ENCODE results near the gene ZCCHC18.
"Not testable (repeated sequence)": the region's sequence is repeated elsewhere in the genome, so short reads cannot be mapped to it uniquely, and the experiment has no call there.

ZCCHC18 gene

GRCh38 chrX:104105330-104106262, 6.7 kb upstream of the ZCCHC18 start:
- no peaks in the 10 kb centered on the region for H3K36me3 ChIP-seq (ENCODE audit: insufficient read depth, low read length)
- no peak overlapping the region for H3K4me3 ChIP-seq (ENCODE audit: low read length)
- H3K4me2 ChIP-seq (ENCODE audit: low read length): no peak overlapping the region
- no peak overlapping the region for H3K9ac ChIP-seq (ENCODE audit: low read depth, low read length)
- H3K4me1 ChIP-seq (ENCODE audit: control insufficient read depth, insufficient read depth, low read length): no peaks in the 10 kb centered on the region
- H3K27me3 ChIP-seq (ENCODE audit: control insufficient read depth, insufficient read depth, low read length): peaks cover 33% of the 10 kb centered on the region
- H3K9me3 ChIP-seq (replicated peaks; ENCODE audit: low read length): no peaks in the 10 kb centered on the region

GRCh38 chrX:104108955-104109354, 3.4 kb upstream of the ZCCHC18 start:
- H3K4me2 ChIP-seq (ENCODE audit: low read length): no peak overlapping the region
- H3K36me3 ChIP-seq (ENCODE audit: insufficient read depth, low read length): no peaks in the 10 kb centered on the region
- H3K4me1 ChIP-seq (ENCODE audit: control insufficient read depth, insufficient read depth, low read length): no peaks in the 10 kb centered on the region
- H3K27me3 ChIP-seq (ENCODE audit: control insufficient read depth, insufficient read depth, low read length): peaks cover 28% of the 10 kb centered on the region
- no peaks in the 10 kb centered on the region for H3K9me3 ChIP-seq (replicated peaks; ENCODE audit: low read length)
- no peak overlapping the region for H3K9ac ChIP-seq (ENCODE audit: low read depth, low read length)
- H3K4me3 ChIP-seq (ENCODE audit: low read length): no peak overlapping the region

GRCh38 chrX:104110491-104111240, 1.7 kb upstream of the ZCCHC18 start:
- not testable (repeated sequence) for H3K4me2 ChIP-seq (ENCODE audit: low read length); H3K4me1 ChIP-seq (ENCODE audit: control insufficient read depth, insufficient read depth, low read length)
- H3K27me3 ChIP-seq (ENCODE audit: control insufficient read depth, insufficient read depth, low read length): peaks cover 28% of the 10 kb centered on the region

GRCh38 chrX:104113222-104113965, 1.1 kb downstream of the ZCCHC18 start:
- H3K4me1 ChIP-seq (ENCODE audit: control insufficient read depth, insufficient read depth, low read length): no peaks in the 10 kb centered on the region
- no peak overlapping the region for H3K9ac ChIP-seq (ENCODE audit: low read depth, low read length)
- peak overlapping the region; percentile 94 for H3K4me2 ChIP-seq (ENCODE audit: low read length)
- H3K9me3 ChIP-seq (replicated peaks; ENCODE audit: low read length): no peaks in the 10 kb centered on the region
- peaks cover 13% of the 10 kb centered on the region for H3K27me3 ChIP-seq (ENCODE audit: control insufficient read depth, insufficient read depth, low read length)
- H3K36me3 ChIP-seq (ENCODE audit: insufficient read depth, low read length): no peaks in the 10 kb centered on the region
- peak overlapping the region; percentile 78 for H3K4me3 ChIP-seq (ENCODE audit: low read length)

More at GRCh38 chrX:104110491-104111240, 1.7 kb upstream of the ZCCHC18 start:
- H3K36me3 ChIP-seq (ENCODE audit: insufficient read depth, low read length); H3K9ac ChIP-seq (ENCODE audit: low read depth, low read length); H3K4me3 ChIP-seq (ENCODE audit: low read length); H3K9me3 ChIP-seq (replicated peaks; ENCODE audit: low read length): not testable (repeated sequence)

- H3K4me1 ChIP-seq (ENCODE audit: control insufficient read depth, insufficient read depth, low read length): no peaks in the 10 kb centered on the region
- H3K4me2 ChIP-seq (ENCODE audit: low read length): no peak overlapping the region
- H3K4me3 ChIP-seq (ENCODE audit: low read length): no peak overlapping the region
- no peaks in the 10 kb centered on the region for H3K36me3 ChIP-seq (ENCODE audit: insufficient read depth, low read length)
- no peak overlapping the region for H3K9ac ChIP-seq (ENCODE audit: low read depth, low read length)
- peaks cover 6% of the 10 kb centered on the region for H3K27me3 ChIP-seq (ENCODE audit: control insufficient read depth, insufficient read depth, low read length)
- H3K9me3 ChIP-seq (replicated peaks; ENCODE audit: low read length): no peaks in the 10 kb centered on the region
Observed at GRCh38 chrX:104117759-104118158, 5.4 kb downstream of the ZCCHC18 start.

- Histone ChIP-seq H3K4me2 (ENCODE audit: low read length) (no peak overlapping the region), H3K9ac (ENCODE audit: low read depth, low read length) (no peak overlapping the region), H3K9me3 (replicated peaks; ENCODE audit: low read length) (no peaks in the 10 kb centered on the region), H3K4me3 (ENCODE audit: low read length) (no peak overlapping the region), H3K4me1 (ENCODE audit: control insufficient read depth, insufficient read depth, low read length) (no peaks in the 10 kb centered on the region), H3K36me3 (ENCODE audit: insufficient read depth, low read length) (no peaks in the 10 kb centered on the region), H3K27me3 (ENCODE audit: control insufficient read depth, insufficient read depth, low read length) (peaks cover 6% of the 10 kb centered on the region)
Observed at GRCh38 chrX:104118765-104119164, 6.4 kb downstream of the ZCCHC18 start.

- Histone ChIP-seq H3K36me3 (ENCODE audit: insufficient read depth, low read length) (no peaks in the 10 kb centered on the region), H3K4me1 (ENCODE audit: control insufficient read depth, insufficient read depth, low read length) (no peaks in the 10 kb centered on the region), H3K27me3 (ENCODE audit: control insufficient read depth, insufficient read depth, low read length) (peaks cover 6% of the 10 kb centered on the region), H3K4me3 (ENCODE audit: low read length) (no peak overlapping the region), H3K4me2 (ENCODE audit: low read length) (no peak overlapping the region), H3K9me3 (replicated peaks; ENCODE audit: low read length) (no peaks in the 10 kb centered on the region), H3K9ac (ENCODE audit: low read depth, low read length) (no peak overlapping the region)
Observed at GRCh38 chrX:104122829-104123228, 10.5 kb downstream of the ZCCHC18 start.

GRCh38 chrX:104126856-104127255, 14.5 kb downstream of the ZCCHC18 start:
- Histone ChIP-seq H3K9ac (ENCODE audit: low read depth, low read length) (no peak overlapping the region), H3K9me3 (replicated peaks; ENCODE audit: low read length) (no peaks in the 10 kb centered on the region), H3K4me2 (ENCODE audit: low read length) (no peak overlapping the region), H3K4me3 (ENCODE audit: low read length) (no peak overlapping the region), H3K27me3 (ENCODE audit: control insufficient read depth, insufficient read depth, low read length) (peaks cover 12% of the 10 kb centered on the region), H3K36me3 (ENCODE audit: insufficient read depth, low read length) (no peaks in the 10 kb centered on the region), H3K4me1 (ENCODE audit: control insufficient read depth, insufficient read depth, low read length) (peaks cover 6% of the 10 kb centered on the region)

GRCh38 chrX:104130808-104131207, 18.5 kb downstream of the ZCCHC18 start:
- no peaks in the 10 kb centered on the region for H3K36me3 ChIP-seq (ENCODE audit: insufficient read depth, low read length)
- H3K27me3 ChIP-seq (ENCODE audit: control insufficient read depth, insufficient read depth, low read length): peaks cover 19% of the 10 kb centered on the region
- no peaks in the 10 kb centered on the region for H3K9me3 ChIP-seq (replicated peaks; ENCODE audit: low read length)
- peaks cover 6% of the 10 kb centered on the region for H3K4me1 ChIP-seq (ENCODE audit: control insufficient read depth, insufficient read depth, low read length)
- H3K9ac ChIP-seq (ENCODE audit: low read depth, low read length): no peak overlapping the region
- H3K4me2 ChIP-seq (ENCODE audit: low read length): no peak overlapping the region
- no peak overlapping the region for H3K4me3 ChIP-seq (ENCODE audit: low read length)

- Histone ChIP-seq H3K4me1 (ENCODE audit: control insufficient read depth, insufficient read depth, low read length) (peaks cover 6% of the 10 kb centered on the region), H3K27me3 (ENCODE audit: control insufficient read depth, insufficient read depth, low read length) (peaks cover 15% of the 10 kb centered on the region), H3K9me3 (replicated peaks; ENCODE audit: low read length) (no peaks in the 10 kb centered on the region), H3K4me3 (ENCODE audit: low read length) (no peak overlapping the region), H3K9ac (ENCODE audit: low read depth, low read length) (no peak overlapping the region), H3K4me2 (ENCODE audit: low read length) (no peak overlapping the region), H3K36me3 (ENCODE audit: insufficient read depth, low read length) (no peaks in the 10 kb centered on the region)
Observed at GRCh38 chrX:104134583-104135261, 22.4 kb downstream of the ZCCHC18 start.

GRCh38 chrX:104135677-104136076, 23.4 kb downstream of the ZCCHC18 start:
- Histone ChIP-seq H3K4me2 (ENCODE audit: low read length) (no peak overlapping the region), H3K27me3 (ENCODE audit: control insufficient read depth, insufficient read depth, low read length) (peaks cover 12% of the 10 kb centered on the region), H3K4me1 (ENCODE audit: control insufficient read depth, insufficient read depth, low read length) (peaks cover 4% of the 10 kb centered on the region), H3K4me3 (ENCODE audit: low read length) (no peak overlapping the region), H3K9ac (ENCODE audit: low read depth, low read length) (no peak overlapping the region), H3K36me3 (ENCODE audit: insufficient read depth, low read length) (no peaks in the 10 kb centered on the region), H3K9me3 (replicated peaks; ENCODE audit: low read length) (no peaks in the 10 kb centered on the region)

Data from skeletal muscle satellite cell (primary cell).